Astrocyte of the spinal cord (primary cell): ENCODE data around the gene SLC35A5.

ENCODE experiments used
- DNase-seq: peaks from one replicate; pipeline ENCODE4 v3.0.0; 2011; ENCODE audit warnings: low read depth, low spot score
- H3K4me3 ChIP-seq: 2 replicates; pipeline ENCODE4 v1.5.1; 2011; ENCODE audit warnings: low read depth, mild to moderate bottlenecking, low read length, moderate library complexity
- in situ Hi-C: cut with HindIII; loops from 2 replicates; pipeline ENCODE4 v1.10.0; 2017; ENCODE audit warnings: low sequenced_read_pairs
- TF ChIP-seq, protein P1 (sequence below): IDR thresholded peaks from 2 replicates; pipeline ENCODE4 v1.5.1; 2012; ENCODE audit warnings: low read depth, mild to moderate bottlenecking, low read length, inconsistent platforms

The SLC35A5 gene

GRCh38 chr3:112587336-112587735 is 25.5 kb downstream of the SLC35A5 start:
- no peak overlapping the region for H3K4me3 ChIP-seq
- in situ Hi-C loops, result no loop called here
- TF ChIP-seq, protein P1, sequence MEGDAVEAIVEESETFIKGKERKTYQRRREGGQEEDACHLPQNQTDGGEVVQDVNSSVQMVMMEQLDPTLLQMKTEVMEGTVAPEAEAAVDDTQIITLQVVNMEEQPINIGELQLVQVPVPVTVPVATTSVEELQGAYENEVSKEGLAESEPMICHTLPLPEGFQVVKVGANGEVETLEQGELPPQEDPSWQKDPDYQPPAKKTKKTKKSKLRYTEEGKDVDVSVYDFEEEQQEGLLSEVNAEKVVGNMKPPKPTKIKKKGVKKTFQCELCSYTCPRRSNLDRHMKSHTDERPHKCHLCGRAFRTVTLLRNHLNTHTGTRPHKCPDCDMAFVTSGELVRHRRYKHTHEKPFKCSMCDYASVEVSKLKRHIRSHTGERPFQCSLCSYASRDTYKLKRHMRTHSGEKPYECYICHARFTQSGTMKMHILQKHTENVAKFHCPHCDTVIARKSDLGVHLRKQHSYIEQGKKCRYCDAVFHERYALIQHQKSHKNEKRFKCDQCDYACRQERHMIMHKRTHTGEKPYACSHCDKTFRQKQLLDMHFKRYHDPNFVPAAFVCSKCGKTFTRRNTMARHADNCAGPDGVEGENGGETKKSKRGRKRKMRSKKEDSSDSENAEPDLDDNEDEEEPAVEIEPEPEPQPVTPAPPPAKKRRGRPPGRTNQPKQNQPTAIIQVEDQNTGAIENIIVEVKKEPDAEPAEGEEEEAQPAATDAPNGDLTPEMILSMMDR, result no peak
- no peak for DNase-seq

DNA sequence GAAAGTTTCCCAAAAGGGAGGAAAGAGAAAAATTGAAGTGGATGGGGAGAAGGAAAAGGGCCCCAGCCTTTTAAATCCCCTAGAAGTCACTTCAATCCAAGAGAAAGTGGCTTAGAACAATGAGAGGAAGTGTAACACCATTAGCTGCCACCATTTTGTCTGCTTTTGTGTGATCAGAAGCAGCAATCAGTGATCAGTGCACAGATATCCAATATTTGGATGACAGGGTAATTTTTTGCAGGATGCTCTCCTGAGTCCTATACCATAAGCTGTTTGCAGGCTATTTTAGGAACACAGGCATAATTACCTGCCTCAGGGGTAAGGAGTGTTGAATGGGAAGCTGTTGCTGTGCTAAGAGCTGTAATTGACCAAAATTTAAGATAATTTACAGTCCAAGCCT is 31.4 kb downstream of the SLC35A5 start:
- TF ChIP-seq, protein P1, result no peak
- in situ Hi-C loops, result no loop called here
- H3K4me3 ChIP-seq, result no peak overlapping the region
- no peak for DNase-seq

DNA sequence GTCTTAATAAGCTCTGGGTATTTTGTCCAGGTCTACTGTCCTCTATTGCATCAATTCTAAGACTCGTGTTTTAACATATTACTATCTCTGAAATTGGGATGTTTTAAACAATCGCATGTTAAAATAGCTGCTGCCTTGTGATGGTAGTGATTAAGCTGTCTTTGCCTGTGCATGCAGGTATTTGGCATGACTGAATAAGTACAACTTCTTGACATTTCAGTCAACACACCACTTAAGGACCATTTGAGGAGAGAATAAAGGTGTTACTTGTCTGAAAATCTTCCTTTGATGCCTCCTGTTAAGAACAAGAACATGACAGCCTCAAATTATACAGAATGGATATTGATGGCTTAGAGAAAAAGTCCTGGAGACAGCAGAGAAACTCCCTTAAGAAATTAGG is 33.0 kb downstream of the SLC35A5 start:
- no peak overlapping the region for H3K4me3 ChIP-seq
- in situ Hi-C loops, result no loop called here
- DNase-seq, result no peak
- TF ChIP-seq, protein P1, result no peak

GRCh38 chr3:112597945-112598344 is 36.1 kb downstream of the SLC35A5 start:
- no peak overlapping the region for H3K4me3 ChIP-seq
- in situ Hi-C loops, result no loop called here
- no peak for DNase-seq
- TF ChIP-seq, protein P1, result no peak

GRCh38 chr3:112598731-112599130 is 36.9 kb downstream of the SLC35A5 start:
- TF ChIP-seq, protein P1, result no peak
- H3K4me3 ChIP-seq, result no peak overlapping the region
- no peak for DNase-seq
- in situ Hi-C loops, result no loop called here

GRCh38 chr3:112602217-112602838 is 40.5 kb downstream of the SLC35A5 start:
- in situ Hi-C loops, result no loop called here
- no peak overlapping the region for H3K4me3 ChIP-seq
- DNase-seq, result no peak
- TF ChIP-seq, protein P1, result no peak
